Measurements from ENCODE around the gene TAF11. TPM values are rescaled to one million over a fixed set of nuclear protein-coding genes. Genes with fewer than 3 reads are reported as not detected.
"Not testable (repeated sequence)": the region's sequence is repeated elsewhere in the genome, so short reads cannot be mapped to it uniquely, and the experiment has no call there.

TAF11 gene
- total and polyA plus RNA-seq, 2 experiments from 2014 or later, result 23.0 to 27.1 TPM

DNA sequence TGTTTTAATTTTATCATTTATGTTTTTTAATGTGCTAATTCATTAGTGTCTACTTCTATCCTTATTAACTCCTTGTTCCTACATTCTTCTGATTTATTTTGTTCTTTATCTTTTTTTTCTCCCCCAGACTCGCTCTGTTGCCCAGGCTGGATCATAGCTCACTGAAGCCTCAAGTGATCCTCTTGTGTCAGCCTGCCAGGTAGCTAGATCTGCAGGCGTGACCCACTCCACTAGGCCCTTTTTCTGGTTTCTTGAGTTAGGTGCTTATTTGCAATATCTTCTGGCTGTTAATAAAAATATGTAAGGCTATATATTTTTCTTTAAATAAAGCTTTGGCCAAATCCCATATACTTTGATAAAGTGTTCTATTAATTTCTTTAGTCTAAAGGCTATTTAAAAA lies 2.8 kb downstream of the TAF11 start:
- Histone ChIP-seq H3K36me3 (ENCODE audit: low read depth) (peaks cover 15% of the 10 kb centered on the region), H3F3A (ENCODE audit: insufficient read depth) (peaks cover 15% of the 10 kb centered on the region), H3K9me3 (ENCODE audit: low read depth) (no peaks in the 10 kb centered on the region), H3K9ac (no peak overlapping the region), H4K20me1 (ENCODE audit: insufficient read depth) (no peaks in the 10 kb centered on the region), H3K4me2 (ENCODE audit: unreplicated experiment) (no peak overlapping the region), H3K4me1 (ENCODE audit: insufficient read depth) (peaks cover 6% of the 10 kb centered on the region; the same call in 1 of the 2 replicates), H2AFZ (no peak overlapping the region), H3K27me3 (replicated peaks; ENCODE audit: insufficient read depth) (no peaks in the 10 kb centered on the region), H3K9me2 (ENCODE audit: insufficient read depth) (no peaks in the 10 kb centered on the region), H3K27ac (no peak overlapping the region), H3K4me3 (no peak overlapping the region), H3K79me2 (ENCODE audit: insufficient read depth) (peaks cover 76% of the 10 kb centered on the region)
- DNase-seq, result no peak
- WGBS, 2 experiments (ENCODE audit: low coverage in 1 of 2, low lambda C conversion rate in 2 of 2, missing lambda C conversion rate in 2 of 2), result 98 to 100% methylated on average over 2 of the region's 2 CpGs
- TF ChIP-seq EZH2 (IDR thresholded peaks at IDR 0.05; ENCODE audit: insufficient read depth, poor library complexity, severe bottlenecking) (no peak), EZH2phosphoT487 (IDR thresholded peaks at IDR 0.05; ENCODE audit: insufficient read depth, low read depth) (no peak)
- in situ Hi-C loops (cut with MboI), result no loop called here

DNA sequence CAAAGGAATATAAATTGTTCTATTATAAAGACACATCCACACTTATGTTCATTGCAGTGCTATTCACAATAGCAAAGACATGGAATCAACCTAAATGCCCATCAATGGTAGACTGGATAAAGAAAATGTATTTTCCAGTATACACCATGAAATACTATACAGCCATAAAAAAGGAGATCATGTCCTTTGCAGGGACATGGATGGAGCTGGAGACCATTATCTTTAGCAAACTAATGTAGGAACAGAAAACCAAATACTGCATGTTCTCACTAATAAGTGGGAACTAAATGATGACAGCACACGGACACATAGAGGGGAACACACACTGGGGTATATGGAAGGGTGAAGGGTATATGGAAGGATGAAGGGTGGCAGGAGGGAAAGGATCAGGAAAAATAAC lies 3.8 kb downstream of the TAF11 start:
- H2AFZ ChIP-seq; H3K9me3 ChIP-seq (ENCODE audit: low read depth); H3K27me3 ChIP-seq (replicated peaks; ENCODE audit: insufficient read depth); H3K9me2 ChIP-seq (ENCODE audit: insufficient read depth); H3K4me3 ChIP-seq; H3K9ac ChIP-seq; H3K4me1 ChIP-seq (ENCODE audit: insufficient read depth); DNase-seq; H3K27ac ChIP-seq; H3K4me2 ChIP-seq (ENCODE audit: unreplicated experiment); in situ Hi-C loops (cut with MboI); H4K20me1 ChIP-seq (ENCODE audit: insufficient read depth): not testable (repeated sequence)
- WGBS, 2 experiments (ENCODE audit: low coverage in 1 of 2, low lambda C conversion rate in 2 of 2, missing lambda C conversion rate in 2 of 2), result 91 to 97% methylated on average over 1 of the region's 1 CpG
- Histone ChIP-seq H3K36me3 (ENCODE audit: low read depth) (peaks cover 21% of the 10 kb centered on the region), H3K79me2 (ENCODE audit: insufficient read depth) (peaks cover 71% of the 10 kb centered on the region), H3F3A (ENCODE audit: insufficient read depth) (peaks cover 15% of the 10 kb centered on the region)

DNA sequence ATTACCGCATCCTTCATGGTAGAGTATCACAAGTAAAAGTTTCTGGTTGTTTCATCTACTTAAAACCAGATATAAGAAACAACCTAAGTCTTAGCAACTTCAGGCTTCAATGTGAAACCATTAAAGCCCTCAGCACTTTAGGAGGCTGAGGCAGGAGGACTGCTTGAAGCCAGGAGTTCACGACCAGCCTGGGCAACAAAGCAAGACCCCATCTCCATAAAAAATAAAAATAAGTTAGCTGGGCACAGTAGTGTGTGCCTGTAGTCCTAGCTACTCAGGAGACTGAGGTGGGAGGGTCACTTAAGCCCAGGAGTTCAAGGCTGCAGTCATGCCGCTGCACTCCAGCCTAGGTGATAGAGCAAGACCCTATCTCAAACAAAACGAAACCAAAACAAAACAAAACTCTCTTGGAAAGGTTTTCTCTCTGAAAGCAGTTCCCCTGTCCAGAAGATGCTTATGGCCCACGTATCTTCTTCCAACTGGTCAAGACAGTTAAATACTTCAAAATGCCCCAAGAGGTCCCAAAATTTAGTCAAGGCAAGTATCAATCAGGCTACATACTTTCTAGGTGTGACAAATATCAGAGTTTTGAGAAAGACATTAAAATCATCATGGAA lies 9.9 kb downstream of the TAF11 start:
- Histone ChIP-seq H3K79me2 (ENCODE audit: insufficient read depth) (peaks cover 23% of the 10 kb centered on the region), H3K4me1 (ENCODE audit: insufficient read depth) (no peaks in the 10 kb centered on the region), H3K9me2 (ENCODE audit: insufficient read depth) (no peaks in the 10 kb centered on the region), H3K27ac (no peak overlapping the region), H3K4me3 (no peak overlapping the region), H3K4me2 (ENCODE audit: unreplicated experiment) (no peak overlapping the region), H3K9ac (no peak overlapping the region), H3K9me3 (ENCODE audit: low read depth) (no peaks in the 10 kb centered on the region), H3F3A (ENCODE audit: insufficient read depth) (no peaks in the 10 kb centered on the region; the same call in none of the 2 replicates), H3K27me3 (replicated peaks; ENCODE audit: insufficient read depth) (no peaks in the 10 kb centered on the region), H3K36me3 (ENCODE audit: low read depth) (peaks cover 57% of the 10 kb centered on the region), H2AFZ (no peak overlapping the region), H4K20me1 (ENCODE audit: insufficient read depth) (no peaks in the 10 kb centered on the region)
- in situ Hi-C loops (cut with MboI), result no loop called here
- TF ChIP-seq EZH2phosphoT487 (IDR thresholded peaks at IDR 0.05; ENCODE audit: insufficient read depth, low read depth) (no peak), EZH2 (IDR thresholded peaks at IDR 0.05; ENCODE audit: insufficient read depth, poor library complexity, severe bottlenecking) (no peak)
- 79 to 80% methylated on average over 5 of the region's 5 CpGs for WGBS, 2 experiments (ENCODE audit: low coverage in 1 of 2, low lambda C conversion rate in 2 of 2, missing lambda C conversion rate in 2 of 2)
- no peak for DNase-seq

DNA sequence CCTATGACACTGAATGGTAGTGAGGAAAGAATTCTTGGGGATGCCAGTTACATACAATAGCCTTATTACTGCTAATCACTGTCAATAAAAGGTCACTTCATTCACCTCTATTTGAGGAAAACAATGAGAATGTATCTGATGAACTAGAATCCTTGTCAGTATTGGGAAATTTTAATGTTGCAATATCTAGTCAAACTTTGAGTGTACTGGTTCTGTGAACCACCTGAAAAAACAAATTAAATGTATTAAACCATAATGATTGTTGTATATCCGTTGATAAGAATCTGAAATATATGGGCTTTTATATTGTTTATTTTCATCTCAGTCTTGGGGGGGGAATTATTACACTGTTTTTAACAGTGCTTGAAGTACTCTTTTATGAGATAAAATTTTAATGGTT lies 10.6 kb downstream of the TAF11 start:
- WGBS, 2 experiments (ENCODE audit: low coverage in 1 of 2, low lambda C conversion rate in 2 of 2, missing lambda C conversion rate in 2 of 2), result 96 to 97% methylated on average over 1 of the region's 1 CpG
- Histone ChIP-seq H3K9me2 (ENCODE audit: insufficient read depth) (no peaks in the 10 kb centered on the region), H3K27ac (no peak overlapping the region), H3K4me1 (ENCODE audit: insufficient read depth) (no peaks in the 10 kb centered on the region), H3K4me2 (ENCODE audit: unreplicated experiment) (no peak overlapping the region), H4K20me1 (ENCODE audit: insufficient read depth) (no peaks in the 10 kb centered on the region), H3K9me3 (ENCODE audit: low read depth) (no peaks in the 10 kb centered on the region), H3K4me3 (no peak overlapping the region), H3K36me3 (ENCODE audit: low read depth) (peaks cover 64% of the 10 kb centered on the region), H3K79me2 (ENCODE audit: insufficient read depth) (peaks cover 15% of the 10 kb centered on the region; the same call in 1 of the 2 replicates), H3K9ac (no peak overlapping the region), H2AFZ (no peak overlapping the region), H3K27me3 (replicated peaks; ENCODE audit: insufficient read depth) (no peaks in the 10 kb centered on the region), H3F3A (ENCODE audit: insufficient read depth) (no peaks in the 10 kb centered on the region; the same call in none of the 2 replicates)
- in situ Hi-C loops (cut with MboI), result no loop called here
- TF ChIP-seq EZH2 (IDR thresholded peaks at IDR 0.05; ENCODE audit: insufficient read depth, poor library complexity, severe bottlenecking) (no peak), EZH2phosphoT487 (IDR thresholded peaks at IDR 0.05; ENCODE audit: insufficient read depth, low read depth) (no peak)
- no peak for DNase-seq

DNA sequence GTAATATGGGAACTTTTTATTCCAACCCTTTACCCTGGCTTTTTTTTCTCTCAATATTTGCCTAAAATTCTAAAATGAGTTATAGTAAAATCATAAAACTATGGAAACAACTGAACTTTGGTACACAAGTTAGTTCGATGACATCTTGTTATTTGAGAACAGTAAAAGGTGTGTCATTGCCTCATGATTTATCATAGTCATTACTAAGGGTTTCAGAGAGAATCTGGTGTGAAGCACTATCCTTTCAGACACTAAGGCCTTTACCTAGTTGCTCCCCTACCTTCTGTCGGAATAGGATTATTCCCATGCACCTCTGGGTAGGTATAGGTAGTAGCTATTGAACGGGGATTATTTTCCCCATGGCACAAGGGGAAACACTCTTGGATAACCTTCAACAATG lies 11.4 kb downstream of the TAF11 start:
- Histone ChIP-seq H3K9ac (no peak overlapping the region), H3K4me1 (ENCODE audit: insufficient read depth) (no peaks in the 10 kb centered on the region), H4K20me1 (ENCODE audit: insufficient read depth) (no peaks in the 10 kb centered on the region), H3K27me3 (replicated peaks; ENCODE audit: insufficient read depth) (no peaks in the 10 kb centered on the region), H3F3A (ENCODE audit: insufficient read depth) (no peaks in the 10 kb centered on the region; the same call in none of the 2 replicates), H3K79me2 (ENCODE audit: insufficient read depth) (peaks cover 10% of the 10 kb centered on the region; the same call in 1 of the 2 replicates), H3K9me2 (ENCODE audit: insufficient read depth) (no peaks in the 10 kb centered on the region), H3K9me3 (ENCODE audit: low read depth) (no peaks in the 10 kb centered on the region), H3K27ac (no peak overlapping the region), H3K36me3 (ENCODE audit: low read depth) (peaks cover 61% of the 10 kb centered on the region), H2AFZ (no peak overlapping the region), H3K4me3 (no peak overlapping the region), H3K4me2 (ENCODE audit: unreplicated experiment) (no peak overlapping the region)
- TF ChIP-seq EZH2 (IDR thresholded peaks at IDR 0.05; ENCODE audit: insufficient read depth, poor library complexity, severe bottlenecking) (no peak), EZH2phosphoT487 (IDR thresholded peaks at IDR 0.05; ENCODE audit: insufficient read depth, low read depth) (no peak)
- in situ Hi-C loops (cut with MboI), result no loop called here
- DNase-seq, result no peak
- WGBS, 2 experiments (ENCODE audit: low coverage in 1 of 2, low lambda C conversion rate in 2 of 2, missing lambda C conversion rate in 2 of 2), result 94 to 96% methylated on average over 3 of the region's 3 CpGs

All from GM23248 (cell line).